Spinal cord (tissue), 10 donors: Measurements from ENCODE around the gene RBM8A. TPM values are rescaled to one million over a fixed set of nuclear protein-coding genes. Genes with fewer than 3 reads are reported as not detected.
"Not testable (repeated sequence)": the region's sequence is repeated elsewhere in the genome, so short reads cannot be mapped to it uniquely, and the experiment has no call there.

Experiments
- DNase-seq, 6 donors: peaks; one replicate each; pipeline versions ENCODE4 v3.0.0 to v3.0.0-alpha.2; 2013 to 2015; ENCODE audit warnings: low spot score in 6 of 6, low read depth in 4 of 6
- H3K27ac ChIP-seq: one replicate; pipeline ENCODE4 v1.5.1; 2013; ENCODE audit warnings: low read depth, low read length, control low read depth
- H3K27me3 ChIP-seq: one replicate; pipeline ENCODE4 v1.6.1; 2013; ENCODE audit warnings: low read length; ENCODE audit not compliant: control insufficient read depth, insufficient read depth
- H3K36me3 ChIP-seq: one replicate; pipeline ENCODE4 v1.6.1; 2013; ENCODE audit warnings: low read length; ENCODE audit not compliant: control insufficient read depth, insufficient read depth
- H3K4me1 ChIP-seq: one replicate; pipeline ENCODE4 v1.6.1; 2013; ENCODE audit warnings: low read length; ENCODE audit not compliant: control insufficient read depth, insufficient read depth
- H3K4me3 ChIP-seq: one replicate; pipeline ENCODE4 v1.5.1; 2013; ENCODE audit warnings: low read depth, low read length, control low read depth
- H3K9me3 ChIP-seq: one replicate; pipeline ENCODE4 v1.6.1; 2013; ENCODE audit warnings: low read length; ENCODE audit not compliant: control insufficient read depth, insufficient read depth
- WGBS: methylation state at CpG from one replicate; pipeline ENCODE4 v1.1.5; 2013; ENCODE audit warnings: missing lambda C conversion rate; ENCODE audit not compliant: insufficient coverage; 5-methylcytosine and 5-hydroxymethylcytosine counted together
- polyA plus RNA-seq, 2 donors: library from polyadenylated mRNA; unstranded; fragments of 120-200 nt; gene quantifications; one replicate each; pipeline ENCODE4 v1.2.1, GENCODE V29; 2013; ENCODE audit not compliant: insufficient read length in 2 of 2
- total RNA-seq, 2 donors: library from RNA; depleted of rRNA in 1 of 2; stranded (reverse); fragments of 120-200 nt in 1 of 2; fragments of >200 nt in 1 of 2; gene quantifications; one replicate each; pipeline versions ENCODE4 v1.2.3 to v1.2.4, GENCODE V29; 2013 to 2014
- donor health status: healthy.

The RBM8A gene
- total and polyA plus RNA-seq, 4 donors, result 67.5 to 181 (median 161) TPM

- Histone ChIP-seq H3K36me3 (no peaks in the 10 kb centered on the region), H3K9me3 (no peaks in the 10 kb centered on the region), H3K4me1 (peaks cover 21% of the 10 kb centered on the region), H3K4me3 (no peak overlapping the region), H3K27me3 (no peaks in the 10 kb centered on the region), H3K27ac (no peak overlapping the region)
- DNase-seq, result no peak
- WGBS, result no CpG with 5 or more reads among the region's 2 CpGs
Measured at GRCh38 chr1:145922266-145922665, 5.0 kb downstream of the RBM8A start.

GRCh38 chr1:145920297-145920696, 7.0 kb downstream of the RBM8A start:
- H3K9me3 ChIP-seq, DNase-seq, H3K36me3 ChIP-seq, H3K27me3 ChIP-seq, H3K4me3 ChIP-seq, H3K27ac ChIP-seq: not testable (repeated sequence)
- peaks cover 21% of the 10 kb centered on the region for H3K4me1 ChIP-seq
- WGBS, result no CpG with 5 or more reads among the region's 4 CpGs

- DNase-seq, result peak in 3 of 6 donors; percentile 14 to 52 (median 50)
- 2% methylated on average over 29 of the region's 33 CpGs for WGBS
- Histone ChIP-seq H3K27me3 (no peaks in the 10 kb centered on the region), H3K27ac (peak overlapping the region; percentile 94), H3K4me1 (peaks cover 21% of the 10 kb centered on the region), H3K4me3 (peak overlapping the region; percentile 96), H3K36me3 (peaks cover 11% of the 10 kb centered on the region), H3K9me3 (no peaks in the 10 kb centered on the region)
Measured at GRCh38 chr1:145918992-145919939, 8.0 kb downstream of the RBM8A start.

- WGBS, result under 1% methylated on average over 49 of the region's 51 CpGs
- Histone ChIP-seq H3K27me3 (no peaks in the 10 kb centered on the region), H3K27ac (peak within 1 kb of the TSS; percentile 94)
Measured at GRCh38 chr1:145918144-145918991, 8.9 kb downstream of the RBM8A start, which contains the start of gene PEX11B. PEX11B (minus strand) TSS chr1:145918717; CDS start chr1:145918688, 29 bp downstream.

GRCh38 chr1:145917595-145917994, 9.7 kb downstream of the RBM8A start:
- Histone ChIP-seq H3K4me3 (peak overlapping the region; percentile 96), H3K9me3 (no peaks in the 10 kb centered on the region), H3K27me3 (no peaks in the 10 kb centered on the region), H3K36me3 (peaks cover 13% of the 10 kb centered on the region), H3K27ac (no peak overlapping the region), H3K4me1 (peaks cover 21% of the 10 kb centered on the region)
- 88% methylated on average over 2 of the region's 5 CpGs for WGBS
- no peak for DNase-seq

More at GRCh38 chr1:145918144-145918991, 8.9 kb downstream of the RBM8A start, which contains the start of gene PEX11B:
- H3K4me1 ChIP-seq, result peaks cover 21% of the 10 kb centered on the region
- H3K4me3 ChIP-seq, result peak within 1 kb of the TSS; percentile 96
- no peaks in the 10 kb centered on the region for H3K9me3 ChIP-seq
- H3K36me3 ChIP-seq, result peaks cover 11% of the 10 kb centered on the region
- DNase-seq, result peak; percentile 85 to 99 (median 92)

- peaks cover 21% of the 10 kb centered on the region for H3K4me1 ChIP-seq
- no peaks in the 10 kb centered on the region for H3K9me3 ChIP-seq
- 84% methylated on average over 5 of the region's 5 CpGs for WGBS
- no peak for DNase-seq
- H3K27ac ChIP-seq, result no peak overlapping the region
- H3K27me3 ChIP-seq, result no peaks in the 10 kb centered on the region
- H3K4me3 ChIP-seq, result no peak overlapping the region
- H3K36me3 ChIP-seq, result peaks cover 18% of the 10 kb centered on the region
Measured at GRCh38 chr1:145916745-145917144, 10.5 kb downstream of the RBM8A start.

- 93% methylated on average over 9 of the region's 11 CpGs for WGBS
- no peaks in the 10 kb centered on the region for H3K27me3 ChIP-seq
- H3K4me3 ChIP-seq, result no peak overlapping the region
- DNase-seq, result no peak
- H3K27ac ChIP-seq, result no peak overlapping the region
- H3K4me1 ChIP-seq, result no peaks in the 10 kb centered on the region
- peaks cover 18% of the 10 kb centered on the region for H3K36me3 ChIP-seq
- H3K9me3 ChIP-seq, result no peaks in the 10 kb centered on the region
Measured at GRCh38 chr1:145912128-145912641, 15.1 kb downstream of the RBM8A start.

GRCh38 chr1:145908653-145909052, 18.6 kb downstream of the RBM8A start:
- peaks cover 14% of the 10 kb centered on the region for H3K36me3 ChIP-seq
- no CpG with 5 or more reads among the region's 1 CpG for WGBS
- no peaks in the 10 kb centered on the region for H3K9me3 ChIP-seq
- no peak overlapping the region for H3K27ac ChIP-seq
- H3K27me3 ChIP-seq, result no peaks in the 10 kb centered on the region
- no peak for DNase-seq
- H3K4me3 ChIP-seq, result no peak overlapping the region
- no peaks in the 10 kb centered on the region for H3K4me1 ChIP-seq

GRCh38 chr1:145906954-145907753, 20.1 kb downstream of the RBM8A start:
- no peaks in the 10 kb centered on the region for H3K27me3 ChIP-seq
- peaks cover 10% of the 10 kb centered on the region for H3K36me3 ChIP-seq
- H3K4me1 ChIP-seq, result no peaks in the 10 kb centered on the region
- no peaks in the 10 kb centered on the region for H3K9me3 ChIP-seq
- WGBS, result 71% methylated on average over 6 of the region's 10 CpGs
- DNase-seq, result no peak
- no peak overlapping the region for H3K4me3 ChIP-seq
- no peak overlapping the region for H3K27ac ChIP-seq
